ENCODE measurements around the gene AGAP2. TPM values are rescaled to one million over a fixed set of nuclear protein-coding genes. Genes with fewer than 3 reads are reported as not detected.
A peak's percentile ranks its signal among the peaks of the same experiment; 100 is the strongest.

AGAP2 gene
- polyA plus RNA-seq, 1 donor, result 2.9 TPM

DNA sequence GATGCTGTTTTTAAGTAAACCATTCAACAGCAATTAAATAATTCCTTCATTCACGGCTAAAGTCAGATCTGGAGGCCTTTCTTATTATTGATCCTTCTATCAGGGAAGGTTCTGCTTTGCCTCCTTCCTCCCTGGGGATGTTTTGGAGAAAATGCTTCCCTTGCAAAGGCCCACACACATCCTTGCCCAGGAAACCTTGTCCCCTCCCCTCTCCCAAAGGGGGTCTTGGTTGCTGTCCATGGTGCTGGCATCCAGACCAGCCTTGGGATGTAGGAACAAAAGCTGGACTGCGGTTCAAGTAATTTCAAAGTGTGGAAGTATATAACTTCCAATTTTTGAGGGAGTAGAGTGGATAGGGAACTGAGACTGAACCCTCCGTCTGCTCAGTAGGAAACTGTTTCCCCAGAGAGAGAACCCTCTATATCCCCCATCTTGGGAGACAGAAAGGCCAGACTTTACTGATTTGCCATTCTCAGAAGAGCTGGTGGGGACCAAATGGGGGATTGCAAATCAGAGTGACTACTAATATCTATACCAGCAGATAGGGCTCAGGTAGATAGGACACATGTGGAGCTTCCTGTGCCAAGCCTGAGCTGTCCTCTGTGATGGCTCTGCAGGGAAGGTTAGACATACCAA is 21.9 kb upstream of the AGAP2 start:
- Histone ChIP-seq H3K4me1 (ENCODE audit: control insufficient read depth, insufficient read depth, low read length) (peaks cover 7% of the 10 kb centered on the region), H3K9me3 (ENCODE audit: control insufficient read depth, low read depth, low read length) (peaks cover 9% of the 10 kb centered on the region), H3K27ac (ENCODE audit: low read length) (no peak overlapping the region), H3K27me3 (ENCODE audit: control insufficient read depth, insufficient read depth, low read length) (peaks cover 22% of the 10 kb centered on the region), H3K36me3 (ENCODE audit: control insufficient read depth, insufficient read depth, low read length) (peaks cover 18% of the 10 kb centered on the region), H3K4me3 (ENCODE audit: low read length) (no peak overlapping the region)
- 80% methylated on average over 1 of the region's 3 CpGs for WGBS (ENCODE audit: insufficient coverage, low lambda C conversion rate)
- no peak for DNase-seq

DNA sequence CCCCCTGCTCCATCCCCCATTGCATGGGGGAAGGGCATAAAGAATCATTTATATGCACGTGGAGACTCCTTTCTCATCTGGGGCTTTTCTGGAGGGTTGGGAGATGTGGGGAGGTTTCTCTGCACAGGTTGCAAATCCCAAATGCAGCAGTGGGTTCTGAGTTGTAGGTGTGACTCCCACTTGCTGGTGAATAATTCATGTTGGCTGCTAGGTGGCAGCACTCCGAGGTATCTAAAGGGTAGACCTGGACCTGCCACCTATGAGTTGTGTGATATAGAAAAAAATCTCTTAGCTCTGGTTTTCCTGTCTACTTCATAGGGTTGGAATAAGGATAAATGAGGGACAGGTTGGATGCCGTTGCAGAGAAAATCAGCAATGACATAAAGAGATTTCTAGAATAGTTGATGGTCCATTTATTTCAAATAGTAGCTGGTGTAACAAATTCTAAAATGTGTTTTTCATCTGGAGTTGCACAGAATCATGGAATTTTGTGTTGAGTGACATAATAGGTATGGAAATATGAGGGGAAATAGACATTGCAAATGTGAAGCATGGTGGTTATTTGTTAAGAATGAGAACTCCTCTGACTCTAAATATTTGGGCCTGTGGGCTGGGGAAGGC is 20.9 kb upstream of the AGAP2 start:
- peaks cover 12% of the 10 kb centered on the region for H3K27me3 ChIP-seq (ENCODE audit: control insufficient read depth, insufficient read depth, low read length)
- peaks cover 4% of the 10 kb centered on the region for H3K4me1 ChIP-seq (ENCODE audit: control insufficient read depth, insufficient read depth, low read length)
- no peak overlapping the region for H3K4me3 ChIP-seq (ENCODE audit: low read length)
- peaks cover 3% of the 10 kb centered on the region for H3K9me3 ChIP-seq (ENCODE audit: control insufficient read depth, low read depth, low read length)
- H3K27ac ChIP-seq (ENCODE audit: low read length), result no peak overlapping the region
- no CpG with 5 or more reads among the region's 3 CpGs for WGBS (ENCODE audit: insufficient coverage, low lambda C conversion rate)
- DNase-seq, result peak in 1 of 2 donors; percentile 44
- H3K36me3 ChIP-seq (ENCODE audit: control insufficient read depth, insufficient read depth, low read length), result peaks cover 18% of the 10 kb centered on the region

DNA sequence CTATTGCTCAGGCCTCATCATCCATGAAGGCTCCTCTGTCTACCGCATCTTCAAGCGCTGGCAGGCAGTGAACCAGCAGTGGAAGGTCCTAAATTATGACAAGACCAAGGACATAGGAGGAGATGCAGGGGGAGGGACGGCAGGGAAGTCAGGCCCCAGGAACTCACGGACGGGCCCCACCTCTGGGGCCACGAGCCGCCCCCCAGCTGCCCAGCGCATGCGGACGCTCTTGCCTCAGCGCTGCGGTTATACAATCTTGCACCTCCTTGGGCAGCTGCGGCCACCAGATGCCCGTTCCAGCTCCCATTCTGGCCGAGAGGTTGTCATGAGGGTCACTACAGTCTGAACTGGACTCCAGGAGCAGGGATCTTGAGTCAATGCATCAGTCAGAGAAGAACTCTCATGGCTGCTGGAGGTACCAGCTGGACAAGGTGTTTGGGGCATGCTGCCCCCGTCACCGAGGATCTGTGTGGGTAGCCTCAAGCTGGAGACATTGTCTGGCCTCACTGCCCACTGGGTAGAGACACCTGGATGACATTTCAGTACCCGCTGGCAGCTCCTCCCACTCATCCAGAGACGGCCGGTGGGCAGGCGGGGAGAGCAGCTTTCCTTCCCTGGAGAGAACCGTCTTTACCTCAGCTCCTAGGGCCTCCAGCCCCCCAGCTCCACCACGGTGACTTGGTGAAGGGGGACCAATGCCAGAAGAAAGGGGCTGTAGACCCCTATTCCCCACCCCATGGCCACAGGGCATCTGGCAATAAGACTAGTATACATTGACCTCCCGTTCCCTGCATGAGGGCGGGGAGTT is 20.2 kb upstream of the AGAP2 start:
- H3K4me1 ChIP-seq (ENCODE audit: control insufficient read depth, insufficient read depth, low read length), result peaks cover 11% of the 10 kb centered on the region
- no peak overlapping the region for H3K27ac ChIP-seq (ENCODE audit: low read length)
- peaks cover 3% of the 10 kb centered on the region for H3K9me3 ChIP-seq (ENCODE audit: control insufficient read depth, low read depth, low read length)
- WGBS (ENCODE audit: insufficient coverage, low lambda C conversion rate), result 100% methylated on average over 1 of the region's 25 CpGs
- no peak for DNase-seq
- no peak overlapping the region for H3K4me3 ChIP-seq (ENCODE audit: low read length)
- peaks cover 18% of the 10 kb centered on the region for H3K36me3 ChIP-seq (ENCODE audit: control insufficient read depth, insufficient read depth, low read length)
- H3K27me3 ChIP-seq (ENCODE audit: control insufficient read depth, insufficient read depth, low read length), result peaks cover 5% of the 10 kb centered on the region

DNA sequence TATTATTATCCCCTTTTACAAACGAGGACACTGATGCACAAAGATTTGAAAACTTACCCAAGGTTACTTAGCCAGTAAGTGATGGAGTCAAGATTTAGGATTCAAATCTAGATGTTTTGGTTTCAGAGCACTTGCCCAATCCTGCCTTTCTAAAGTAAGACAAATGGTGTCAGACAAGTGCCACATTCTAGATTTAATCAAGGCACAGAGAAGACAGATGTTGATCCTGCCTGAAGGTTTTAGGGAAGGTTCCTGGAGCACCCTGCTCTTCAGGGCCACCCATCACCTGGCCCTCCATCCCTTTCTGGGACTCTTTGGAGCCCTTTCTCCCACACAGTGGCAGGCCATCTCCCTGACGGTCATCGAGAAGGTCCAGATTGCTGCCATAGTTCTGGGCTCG is 19.2 kb upstream of the AGAP2 start:
- Histone ChIP-seq H3K27ac (ENCODE audit: low read length) (no peak overlapping the region), H3K36me3 (ENCODE audit: control insufficient read depth, insufficient read depth, low read length) (peaks cover 18% of the 10 kb centered on the region), H3K4me1 (ENCODE audit: control insufficient read depth, insufficient read depth, low read length) (peaks cover 20% of the 10 kb centered on the region), H3K9me3 (ENCODE audit: control insufficient read depth, low read depth, low read length) (peaks cover 3% of the 10 kb centered on the region), H3K4me3 (ENCODE audit: low read length) (no peak overlapping the region), H3K27me3 (ENCODE audit: control insufficient read depth, insufficient read depth, low read length) (no peaks in the 10 kb centered on the region)
- no peak for DNase-seq
- WGBS (ENCODE audit: insufficient coverage, low lambda C conversion rate), result no CpG with 5 or more reads among the region's 4 CpGs

DNA sequence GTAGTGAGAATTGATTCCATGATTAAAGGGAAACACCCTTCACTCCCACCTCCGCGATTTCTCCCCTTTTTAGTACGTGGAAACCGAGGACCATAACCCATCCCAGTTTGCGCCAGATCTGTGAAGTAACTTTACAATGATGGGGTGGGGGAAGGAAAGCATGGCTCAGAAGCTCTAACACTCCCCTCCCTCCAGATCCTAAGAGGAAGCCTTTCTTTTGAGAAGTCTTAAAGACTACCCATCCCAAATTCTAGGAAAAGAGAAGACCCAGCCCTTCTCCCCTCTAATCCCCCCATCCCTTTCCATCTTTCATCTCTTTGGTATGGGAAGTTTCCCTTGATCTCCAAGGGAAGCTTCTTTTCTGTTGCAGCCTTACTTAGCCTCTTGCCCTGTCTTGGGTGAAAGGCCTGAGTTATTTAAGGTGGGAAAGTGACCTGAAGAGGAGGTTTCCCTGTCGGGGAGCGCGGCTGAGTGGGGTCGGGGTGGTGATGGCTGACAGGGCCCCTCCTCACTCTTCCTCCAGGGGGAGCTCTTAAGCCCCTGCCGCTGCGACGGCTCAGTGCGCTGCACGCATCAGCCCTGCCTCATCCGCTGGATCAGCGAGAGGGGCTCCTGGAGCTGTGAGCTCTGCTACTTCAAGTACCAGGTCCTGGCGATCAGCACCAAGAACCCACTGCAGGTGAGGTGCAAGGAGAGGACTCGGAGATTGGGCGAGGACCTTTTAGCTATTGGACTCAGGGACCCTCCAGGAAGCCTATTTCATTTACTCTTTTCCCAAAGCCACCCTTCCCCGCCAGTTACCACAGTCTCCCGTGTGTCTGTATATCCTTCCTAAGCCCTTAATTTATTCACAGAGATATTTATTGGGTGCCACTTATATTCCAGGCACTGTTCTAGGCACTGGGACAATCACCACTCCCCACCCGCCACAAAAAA is 18.1 kb upstream of the AGAP2 start:
- peaks cover 23% of the 10 kb centered on the region for H3K4me1 ChIP-seq (ENCODE audit: control insufficient read depth, insufficient read depth, low read length)
- DNase-seq, result peak in 1 of 2 donors; percentile 56
- H3K36me3 ChIP-seq (ENCODE audit: control insufficient read depth, insufficient read depth, low read length), result peaks cover 18% of the 10 kb centered on the region
- WGBS (ENCODE audit: insufficient coverage, low lambda C conversion rate), result no CpG with 5 or more reads among the region's 22 CpGs
- peak overlapping the region; percentile 91 for H3K27ac ChIP-seq (ENCODE audit: low read length)
- no peaks in the 10 kb centered on the region for H3K27me3 ChIP-seq (ENCODE audit: control insufficient read depth, insufficient read depth, low read length)
- H3K9me3 ChIP-seq (ENCODE audit: control insufficient read depth, low read depth, low read length), result peaks cover 3% of the 10 kb centered on the region
- peak overlapping the region; percentile 66 for H3K4me3 ChIP-seq (ENCODE audit: low read length)

DNA sequence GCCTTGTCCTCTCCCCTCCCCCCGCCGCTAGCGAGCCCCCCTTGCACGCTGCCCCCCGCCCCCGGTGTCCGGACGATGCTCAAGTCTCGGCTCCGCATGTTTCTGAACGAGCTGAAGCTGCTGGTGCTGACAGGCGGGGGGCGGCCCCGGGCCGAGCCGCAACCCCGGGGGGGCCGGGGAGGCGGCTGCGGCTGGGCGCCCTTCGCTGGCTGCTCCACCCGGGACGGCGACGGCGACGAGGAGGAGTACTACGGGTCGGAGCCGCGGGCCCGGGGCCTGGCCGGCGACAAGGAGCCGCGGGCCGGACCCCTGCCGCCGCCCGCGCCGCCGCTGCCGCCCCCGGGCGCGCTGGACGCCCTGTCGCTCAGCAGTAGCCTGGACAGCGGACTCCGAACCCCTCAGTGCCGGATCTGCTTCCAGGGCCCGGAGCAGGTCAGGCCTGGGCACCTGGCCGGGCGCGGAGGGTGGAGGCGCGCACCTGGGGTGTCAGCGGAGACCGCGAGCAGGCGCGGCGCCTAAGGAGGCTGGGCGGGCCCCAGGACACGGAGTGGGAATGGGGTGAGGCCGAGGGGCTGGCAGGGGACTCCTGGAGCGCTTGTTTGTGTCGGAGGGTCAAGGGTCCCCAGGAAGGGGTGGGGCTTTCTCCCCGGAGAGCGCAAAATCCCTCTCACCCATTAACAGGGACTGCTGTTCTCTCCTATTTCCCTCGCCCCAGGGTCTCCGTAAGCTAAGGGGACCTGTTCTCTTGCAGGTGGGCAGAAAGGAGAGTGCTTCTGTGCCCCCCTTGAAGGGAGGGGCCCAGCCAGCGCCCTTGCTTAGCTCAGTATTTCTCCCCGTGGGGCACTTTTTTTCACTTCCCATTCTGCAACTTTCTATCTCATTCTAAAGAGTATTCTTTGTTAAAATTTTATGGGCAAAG is 17.2 kb upstream of the AGAP2 start:
- Histone ChIP-seq H3K4me3 (ENCODE audit: low read length) (peak overlapping the region; percentile 66), H3K4me1 (ENCODE audit: control insufficient read depth, insufficient read depth, low read length) (peaks cover 30% of the 10 kb centered on the region), H3K27ac (ENCODE audit: low read length) (peak overlapping the region; percentile 91), H3K36me3 (ENCODE audit: control insufficient read depth, insufficient read depth, low read length) (peaks cover 22% of the 10 kb centered on the region), H3K9me3 (ENCODE audit: control insufficient read depth, low read depth, low read length) (peaks cover 3% of the 10 kb centered on the region), H3K27me3 (ENCODE audit: control insufficient read depth, insufficient read depth, low read length) (no peaks in the 10 kb centered on the region)
- WGBS (ENCODE audit: insufficient coverage, low lambda C conversion rate), result 0% methylated on average over 1 of the region's 76 CpGs
- DNase-seq, result peak; percentile 74 to 89

DNA sequence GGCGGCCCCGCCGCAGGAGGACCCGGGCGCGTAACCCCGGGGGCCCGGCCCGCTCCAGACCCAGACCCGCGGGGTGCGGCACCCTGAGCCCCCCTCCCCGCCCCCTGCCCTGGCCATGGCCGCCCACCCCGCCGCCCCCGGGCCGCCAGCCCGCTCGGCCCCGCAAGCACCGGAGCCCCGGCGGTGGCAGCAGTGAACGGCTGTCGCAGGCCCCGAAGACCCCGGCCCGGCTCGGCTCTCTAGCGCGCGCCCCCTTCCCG is 16.6 kb upstream of the AGAP2 start:
- Histone ChIP-seq H3K27ac (ENCODE audit: low read length) (peak overlapping the region; percentile 91), H3K4me1 (ENCODE audit: control insufficient read depth, insufficient read depth, low read length) (peaks cover 35% of the 10 kb centered on the region), H3K9me3 (ENCODE audit: control insufficient read depth, low read depth, low read length) (peaks cover 3% of the 10 kb centered on the region), H3K36me3 (ENCODE audit: control insufficient read depth, insufficient read depth, low read length) (peaks cover 28% of the 10 kb centered on the region), H3K4me3 (ENCODE audit: low read length) (peak overlapping the region; percentile 66), H3K27me3 (ENCODE audit: control insufficient read depth, insufficient read depth, low read length) (no peaks in the 10 kb centered on the region)
- no peak for DNase-seq
- no CpG with 5 or more reads among the region's 34 CpGs for WGBS (ENCODE audit: insufficient coverage, low lambda C conversion rate)

DNA sequence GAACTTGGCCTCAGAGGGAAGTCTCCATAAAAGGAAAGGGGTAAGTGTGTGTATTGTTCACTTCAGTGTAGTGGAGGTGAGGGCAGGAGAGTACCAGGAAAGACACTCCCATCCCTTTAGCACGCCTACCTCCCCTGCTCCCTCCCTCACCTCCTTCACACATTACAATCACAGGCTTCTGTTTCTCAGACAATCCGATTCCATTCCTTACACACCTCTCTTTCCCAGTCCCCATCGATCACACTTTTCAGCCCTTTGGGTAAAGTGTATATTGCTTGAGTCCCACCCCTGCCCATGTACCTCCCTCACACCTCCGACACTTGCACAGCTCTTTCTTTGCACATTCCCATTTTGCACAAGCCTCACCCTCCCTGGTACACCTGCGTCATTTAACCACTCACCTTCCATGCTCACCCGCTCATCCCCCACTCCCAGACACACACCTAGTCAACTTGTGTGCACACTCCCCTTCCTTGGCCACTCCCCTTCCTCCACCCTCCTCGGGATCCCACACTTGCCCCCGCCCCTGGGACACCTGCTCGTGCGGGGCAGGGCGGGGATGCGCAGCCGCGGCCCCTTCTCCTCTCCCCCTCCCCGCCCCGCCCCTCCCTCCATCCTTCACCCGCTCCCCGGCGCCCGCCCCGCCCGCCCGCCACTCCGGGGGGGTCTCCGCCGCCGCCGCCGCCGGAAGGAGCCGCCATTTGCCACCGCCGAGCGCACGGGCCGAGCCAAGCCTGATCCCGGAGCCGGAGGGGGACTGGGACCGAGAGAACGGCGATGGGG is 16.1 kb upstream of the AGAP2 start, which contains the start of gene MARCHF9:
Gene MARCHF9, plus strand, starts transcription at position 693 of the 783 bp plus-strand sequence. CDS start 426 bp downstream, outside the sequence.
- Histone ChIP-seq H3K27me3 (ENCODE audit: control insufficient read depth, insufficient read depth, low read length) (no peaks in the 10 kb centered on the region), H3K4me3 (ENCODE audit: low read length) (peak within 1 kb of the TSS; percentile 66), H3K27ac (ENCODE audit: low read length) (peak within 1 kb of the TSS; percentile 91), H3K4me1 (ENCODE audit: control insufficient read depth, insufficient read depth, low read length) (peaks cover 35% of the 10 kb centered on the region), H3K9me3 (ENCODE audit: control insufficient read depth, low read depth, low read length) (peaks cover 3% of the 10 kb centered on the region), H3K36me3 (ENCODE audit: control insufficient read depth, insufficient read depth, low read length) (peaks cover 30% of the 10 kb centered on the region)
- peak; percentile 88 to 95 for DNase-seq
- 0% methylated on average over 2 of the region's 41 CpGs for WGBS (ENCODE audit: insufficient coverage, low lambda C conversion rate)

Data from large intestine (tissue), 3 donors.